HPDE6-E6E7 (cell line): Measurements from ENCODE around the gene ACTR6.
"Not testable (repeated sequence)": the region's sequence is repeated elsewhere in the genome, so short reads cannot be mapped to it uniquely, and the experiment has no call there.

Source experiments
- DNase-seq: peaks from one replicate; pipeline ENCODE4 v3.0.0; 2011; ENCODE audit warnings: missing footprints; ENCODE audit errors: extremely low spot score

ACTR6 gene

DNA sequence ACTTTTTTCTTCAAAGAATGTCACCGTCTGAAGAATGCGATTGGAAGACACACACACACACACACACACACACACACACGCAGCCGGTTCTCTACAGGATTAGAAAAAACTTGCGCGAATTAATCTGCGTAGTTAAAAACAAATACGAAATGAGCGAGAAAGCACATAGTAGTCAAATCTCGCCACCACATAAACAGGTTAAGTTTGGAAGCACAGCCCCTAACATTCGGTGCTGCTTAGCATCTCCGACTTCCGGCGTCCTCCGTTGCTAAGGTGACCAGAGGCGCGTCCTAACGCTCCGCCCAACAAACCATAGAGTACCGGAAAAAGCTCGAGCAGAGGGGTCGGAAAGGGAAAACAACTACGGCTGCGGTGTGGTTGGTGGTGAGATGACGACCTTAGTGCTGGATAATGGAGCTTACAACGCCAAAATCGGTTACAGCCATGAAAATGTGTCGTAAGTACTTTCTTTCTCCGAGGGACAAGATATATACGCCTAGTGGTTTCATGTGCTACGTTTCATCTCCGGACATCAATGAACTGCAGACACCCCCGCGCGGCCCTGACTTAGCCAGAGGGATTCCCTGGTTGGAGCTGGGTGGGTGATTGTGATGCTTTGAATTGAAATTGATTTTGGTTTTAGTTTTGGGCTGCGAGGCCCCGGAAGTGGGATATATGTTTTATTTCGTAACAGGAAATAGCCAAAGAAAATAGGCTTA is at the start of gene ACTR6:
TSS of gene ACTR6 (plus strand) at position 353 of the 719 bp plus-strand sequence. CDS start at position 390, 37 bp downstream.
- peak; percentile 86 for DNase-seq

DNA sequence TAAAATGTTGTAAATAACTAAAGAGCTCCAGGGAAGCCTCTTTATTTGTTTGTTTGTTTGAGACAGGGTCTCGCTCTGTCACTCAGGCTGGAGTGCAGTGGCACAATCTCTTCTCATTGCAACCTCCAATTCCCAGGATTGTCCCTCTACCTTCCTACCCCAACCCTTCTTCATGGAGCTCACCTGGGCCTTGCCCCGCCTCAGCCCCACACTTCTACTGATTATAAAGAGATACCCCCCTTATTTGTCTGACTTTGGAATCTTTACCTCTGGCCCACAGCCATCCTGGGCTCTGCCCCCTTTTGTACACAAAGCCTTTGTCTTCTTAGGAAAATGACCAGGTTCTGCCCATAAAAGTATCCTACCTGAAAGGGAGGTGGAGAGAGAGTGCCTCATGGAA is 48.8 kb upstream of the ACTR6 start:
- no peak for DNase-seq

DNA sequence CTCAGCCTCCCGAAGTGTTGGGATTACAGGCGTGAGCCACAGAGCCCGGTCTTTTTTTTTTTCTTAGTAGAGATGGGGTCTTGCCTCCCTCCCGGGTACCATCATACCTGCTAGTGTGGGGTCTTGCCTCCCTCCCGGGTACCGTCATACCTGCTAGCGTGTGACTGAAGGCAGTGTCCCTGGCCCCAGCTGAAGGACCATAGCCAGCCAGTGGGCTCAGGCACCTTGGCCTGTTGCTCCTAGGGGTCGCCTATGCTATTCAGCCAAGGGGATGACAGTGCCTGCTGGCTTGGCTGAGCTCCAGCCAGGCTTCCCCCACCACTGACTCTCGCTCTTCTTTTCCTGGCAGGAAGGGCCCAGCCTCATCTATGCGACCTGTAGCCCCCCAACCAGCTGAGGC is 47.5 kb upstream of the ACTR6 start:
- DNase-seq: no peak

DNA sequence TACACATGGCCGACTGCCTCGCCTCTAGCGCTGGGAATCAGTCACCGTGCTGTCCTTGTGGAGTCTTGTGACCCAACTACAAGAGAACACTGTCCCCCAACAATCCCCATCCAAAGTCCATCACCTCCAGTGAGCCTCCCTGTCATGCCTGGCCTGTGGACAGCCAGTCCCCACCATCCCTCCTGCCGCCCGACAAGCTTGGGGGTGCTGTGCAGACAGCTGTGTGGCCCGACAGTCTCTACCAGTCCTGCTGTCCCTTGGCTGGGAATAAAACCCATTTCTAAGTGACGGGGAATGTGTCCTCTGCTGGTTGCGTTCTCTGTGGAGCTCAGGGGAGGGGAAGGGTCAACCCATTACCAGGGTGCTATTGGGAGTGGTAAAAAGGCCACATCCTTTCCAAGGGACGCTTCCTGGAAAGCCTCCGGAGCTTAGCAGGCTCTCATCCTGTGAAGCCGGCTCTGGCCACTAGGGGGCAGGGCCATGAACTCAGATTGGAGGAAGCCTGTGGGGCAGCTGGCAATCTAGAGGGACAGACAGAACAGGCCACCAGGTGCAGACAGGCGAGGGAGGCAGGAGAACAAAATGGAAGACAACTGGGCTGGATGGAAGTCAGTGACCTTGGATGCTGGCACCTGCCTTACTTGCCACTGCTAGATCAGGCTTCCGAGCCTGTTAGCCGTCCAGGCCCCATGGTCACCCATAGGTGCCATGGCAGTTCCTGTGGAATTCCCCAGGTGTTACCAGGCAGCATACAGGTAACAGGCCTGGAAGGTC is 46.0 kb upstream of the ACTR6 start:
- peak; percentile 49 for DNase-seq

DNA sequence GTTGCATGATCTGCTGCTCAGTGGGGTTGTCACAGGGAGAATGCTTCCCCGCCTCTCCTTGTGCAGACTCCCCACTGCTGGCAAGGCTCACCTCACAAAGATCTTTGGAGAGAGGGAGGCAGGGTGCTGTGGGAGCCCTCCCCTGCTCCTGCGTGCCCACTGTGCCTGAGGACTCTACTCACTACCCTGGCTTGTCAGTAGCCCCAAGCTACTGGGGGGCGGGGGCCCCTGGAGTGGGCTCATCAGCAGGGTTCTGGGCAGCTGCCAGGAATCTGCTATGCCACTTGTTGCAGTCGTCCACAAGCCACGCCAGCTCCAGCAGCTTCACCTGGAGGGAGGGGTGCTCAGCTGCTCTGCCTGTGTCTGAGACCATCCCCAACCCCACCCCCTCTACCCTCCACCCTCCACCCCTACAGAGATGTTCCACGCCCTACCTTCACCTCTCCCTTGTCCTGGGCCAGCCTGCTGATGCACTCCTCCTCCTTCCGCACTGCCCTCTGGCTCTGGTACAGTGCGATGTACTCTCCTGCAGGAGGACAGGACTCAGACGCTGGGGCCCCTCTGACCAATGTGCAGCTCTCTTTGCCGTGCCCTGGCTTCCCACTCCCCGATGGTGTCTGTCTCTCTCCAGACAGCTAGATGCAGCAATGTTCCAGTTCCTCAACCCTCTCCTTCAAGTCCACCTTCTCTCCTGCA is 43.7 kb upstream of the ACTR6 start:
- no peak for DNase-seq

DNA sequence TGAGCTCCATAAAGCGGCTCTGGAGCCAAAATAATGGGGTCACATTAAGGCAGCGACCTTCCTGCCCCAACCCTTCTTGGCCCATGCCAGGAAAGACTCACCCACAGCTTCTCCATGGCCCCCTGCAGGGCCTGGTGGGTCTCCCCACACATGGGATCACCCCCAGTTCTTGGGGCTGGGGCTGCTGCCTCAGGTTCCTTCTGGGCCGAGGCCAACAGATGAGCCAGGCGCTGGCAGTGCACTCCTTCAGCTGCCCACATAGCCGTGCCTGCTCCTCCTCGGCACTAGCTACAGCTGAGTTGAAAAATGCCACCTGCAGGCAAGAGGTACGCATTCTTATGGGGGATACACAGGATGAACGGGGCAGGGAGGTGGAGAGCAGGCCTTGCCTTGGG is 43.2 kb upstream of the ACTR6 start:
- DNase-seq: no peak

DNA sequence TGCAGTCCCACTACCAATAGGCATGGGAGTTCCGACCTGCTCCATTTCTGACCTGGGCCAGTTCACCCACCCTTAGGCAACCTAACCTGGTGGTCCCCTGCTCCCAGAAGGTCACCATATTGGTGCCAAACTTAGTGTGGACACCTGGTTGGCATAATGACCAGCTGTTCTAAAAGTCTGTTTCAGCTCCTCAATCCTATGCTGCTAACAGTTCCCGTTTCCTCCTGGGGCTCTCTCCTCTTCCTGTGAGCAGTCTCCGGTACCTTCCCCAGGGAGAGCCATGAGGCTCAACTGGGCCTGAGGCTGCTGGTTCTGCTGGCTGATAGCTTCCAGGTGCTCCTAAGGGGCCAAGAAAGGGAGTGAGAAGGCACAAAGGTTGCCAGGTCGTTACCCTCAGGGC is 42.1 kb upstream of the ACTR6 start:
- DNase-seq: no peak

DNA sequence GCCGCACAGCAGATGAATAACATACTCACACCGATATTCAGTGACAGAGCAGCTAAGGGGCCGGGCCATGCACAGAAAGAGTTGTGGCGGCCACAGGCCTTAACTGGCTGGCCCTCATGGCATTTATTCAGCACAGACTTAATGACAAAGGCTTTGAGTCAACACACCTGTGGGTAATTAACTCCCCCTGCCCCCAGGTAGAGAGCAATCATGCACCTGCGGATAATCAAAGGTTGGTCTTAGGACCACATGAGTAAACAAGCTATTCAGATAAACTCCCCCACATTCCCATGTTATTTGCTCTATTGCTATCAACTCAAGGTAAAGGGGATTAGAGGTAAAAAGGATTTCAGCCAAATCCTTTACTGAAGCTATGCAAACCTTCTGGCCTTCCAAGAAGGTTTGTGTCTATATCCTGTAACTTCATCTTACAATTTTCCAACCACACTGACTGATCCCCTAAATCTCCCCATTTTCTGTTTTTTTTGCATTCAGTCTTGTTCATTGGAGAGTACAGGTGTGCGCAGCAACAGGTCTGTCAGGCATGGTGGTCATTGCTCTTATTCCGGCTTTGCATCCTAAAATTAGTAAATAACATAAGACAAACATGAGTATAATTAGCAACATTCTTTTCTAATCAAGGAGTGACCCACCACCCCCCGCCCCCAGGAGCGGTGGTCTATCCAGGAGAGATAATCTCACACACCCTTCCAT is 41.1 kb upstream of the ACTR6 start:
- no peak for DNase-seq

DNA sequence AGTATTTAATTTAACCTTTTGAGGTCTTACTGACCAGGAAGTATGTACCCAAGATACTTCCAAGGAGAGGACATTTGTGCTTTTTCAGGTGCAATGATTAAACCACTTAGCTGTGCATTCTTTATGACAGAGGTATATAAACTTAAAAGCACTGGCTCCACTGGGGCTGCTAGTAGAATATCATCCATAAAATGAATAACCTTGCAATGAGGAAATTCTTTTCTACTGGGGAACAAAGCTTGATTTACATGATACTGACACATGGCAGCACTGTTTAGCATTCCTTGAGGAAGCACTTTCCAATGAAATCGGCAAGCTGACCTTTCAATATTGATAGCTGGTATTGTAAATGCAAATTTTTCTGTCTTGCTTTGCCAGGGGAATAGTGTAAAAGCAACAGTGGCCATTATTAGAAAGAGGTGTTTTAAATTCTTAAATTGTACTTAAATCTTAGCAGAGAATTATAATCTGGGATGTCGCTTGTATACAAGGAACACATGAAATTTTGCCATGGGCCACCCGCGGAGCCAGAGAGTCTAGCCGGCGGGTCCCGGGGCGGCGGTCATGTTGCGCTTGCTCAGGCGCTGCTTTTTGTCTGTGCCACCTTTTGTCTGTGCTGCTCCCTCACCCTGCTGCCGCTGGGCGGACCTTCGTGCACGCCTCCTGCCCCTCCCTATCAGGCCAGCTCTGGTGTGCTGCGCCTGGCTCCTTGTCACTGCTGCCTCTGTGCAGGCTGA is 37.0 kb upstream of the ACTR6 start:
- peak; percentile 86 for DNase-seq

- DNase-seq: no peak
Observed at GRCh38 chr12:100164153-100164704, 36.4 kb upstream of the ACTR6 start.

GRCh38 chr12:100165356-100165755 is 35.3 kb upstream of the ACTR6 start:
- no peak for DNase-seq

GRCh38 chr12:100166232-100166631 is 34.4 kb upstream of the ACTR6 start:
- no peak for DNase-seq

DNA sequence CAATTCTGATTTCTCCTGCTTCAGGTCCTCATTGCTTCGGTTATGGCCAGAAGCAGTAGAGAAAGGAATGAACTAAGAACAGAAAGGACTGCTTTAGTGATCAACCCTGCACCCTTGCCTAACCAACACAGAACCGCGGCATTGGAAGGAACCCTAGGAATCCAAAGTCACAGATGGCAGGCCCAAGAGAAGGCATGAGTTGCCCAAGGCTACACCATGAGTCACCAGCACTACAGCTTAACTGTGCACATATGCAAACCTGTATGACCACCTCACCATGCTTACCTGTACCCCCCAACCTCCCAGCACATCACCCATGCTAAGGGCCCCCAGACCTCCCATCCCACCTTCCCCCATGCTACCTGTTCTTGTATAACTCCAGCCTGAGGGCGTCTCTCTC is 32.1 kb upstream of the ACTR6 start:
- no peak for DNase-seq

DNA sequence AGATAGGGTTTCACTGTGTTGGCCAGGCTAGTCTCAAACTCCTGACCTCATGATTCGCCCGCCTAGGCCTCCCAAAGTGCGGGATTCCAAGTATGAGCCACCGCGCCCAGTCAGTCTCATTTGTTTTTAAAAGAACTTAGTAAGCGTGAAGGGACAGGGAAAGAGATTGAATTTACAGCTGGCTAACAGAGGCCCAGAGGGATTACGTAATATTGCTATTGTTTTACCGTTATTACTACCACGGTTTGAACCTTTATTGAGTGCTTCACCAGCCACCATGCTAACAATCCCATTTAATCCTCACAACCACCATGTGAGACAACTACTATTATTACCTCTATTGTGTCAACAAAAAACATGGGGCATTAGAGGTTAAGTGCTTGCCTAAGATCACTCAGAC is 31.3 kb upstream of the ACTR6 start:
- DNase-seq: no peak

DNA sequence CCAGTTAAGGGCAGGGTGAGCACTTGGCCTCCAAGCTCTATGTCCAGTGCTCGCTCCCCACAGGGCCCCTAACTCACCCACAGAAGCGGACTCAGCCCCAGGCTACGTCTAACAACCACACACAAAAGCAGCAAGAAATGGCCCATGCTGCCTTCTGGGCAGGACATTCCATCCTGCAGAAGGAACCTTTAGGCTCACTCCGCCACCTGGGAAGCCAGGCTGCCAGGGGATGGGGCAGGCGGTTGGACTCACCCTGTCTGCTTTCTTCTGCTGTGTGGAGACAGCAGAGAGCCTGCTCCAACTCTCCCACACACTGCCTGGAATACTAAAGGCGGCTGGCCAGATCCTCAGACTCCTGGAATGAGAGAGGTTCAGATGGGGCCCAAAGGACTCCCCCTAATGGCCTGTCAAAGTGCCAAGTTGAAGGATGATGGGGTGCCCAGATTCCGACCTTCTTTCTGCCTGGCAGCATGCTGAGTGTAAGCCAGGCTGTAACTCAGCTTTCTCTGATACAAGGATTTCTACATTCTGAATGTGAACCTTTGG is 30.2 kb upstream of the ACTR6 start:
- no peak for DNase-seq

DNA sequence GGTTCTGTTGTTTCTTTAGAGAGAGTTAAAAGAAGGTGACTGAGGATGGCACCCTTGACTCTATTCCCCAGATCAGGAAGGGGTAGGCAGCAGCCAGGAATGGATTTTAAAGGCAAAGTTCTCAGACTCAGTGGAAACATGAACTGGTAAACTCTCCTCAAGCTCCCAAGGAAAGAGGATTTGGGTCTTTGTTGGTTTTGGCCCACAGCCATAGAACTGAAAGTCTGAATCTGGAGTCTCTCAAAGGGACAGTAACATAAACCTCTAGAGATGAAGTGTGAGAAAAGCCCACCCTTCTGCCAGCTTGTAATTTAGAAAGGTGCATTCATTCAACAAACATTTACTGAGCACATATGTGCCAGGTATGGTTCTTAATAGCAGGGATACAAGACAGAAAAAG is 29.4 kb upstream of the ACTR6 start:
- DNase-seq: no peak

DNA sequence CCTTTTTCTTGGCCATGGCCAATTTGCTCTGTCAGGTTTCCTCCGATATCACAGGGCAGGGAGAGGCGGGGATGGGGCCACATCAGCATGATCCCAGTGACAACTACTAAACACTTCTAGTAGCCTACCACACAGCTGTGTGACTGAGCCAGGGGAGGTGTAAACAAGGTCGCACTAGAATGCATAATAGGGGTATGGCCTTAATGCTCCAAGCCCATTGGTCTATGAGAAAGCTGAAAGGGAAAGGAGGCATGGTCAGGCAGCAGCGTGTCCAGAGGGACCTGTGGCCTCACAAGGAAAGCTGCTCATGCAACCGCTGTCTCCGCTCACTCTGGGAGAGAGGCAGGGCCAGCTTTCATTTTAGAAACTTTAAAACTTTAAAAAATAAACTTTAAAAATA is 27.5 kb upstream of the ACTR6 start:
- DNase-seq: no peak

DNA sequence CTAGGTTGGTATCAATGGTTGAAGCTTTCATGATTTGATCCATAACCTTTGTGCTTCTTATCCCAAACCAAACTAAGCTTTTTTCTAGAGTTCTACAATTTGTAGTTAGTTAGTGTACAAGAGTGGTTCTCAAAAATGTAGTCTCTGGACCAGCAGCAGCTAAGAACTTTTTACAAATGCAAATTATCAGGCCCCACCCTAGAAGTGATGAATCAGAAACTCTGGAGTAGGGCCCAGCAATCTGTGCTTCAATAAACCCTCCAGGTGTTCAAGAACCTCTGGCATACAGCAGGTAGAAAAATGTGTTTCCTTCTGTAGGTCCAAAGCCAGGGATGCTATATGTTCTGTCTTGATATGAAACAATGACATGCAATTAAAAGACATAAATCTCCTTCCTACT is 26.1 kb upstream of the ACTR6 start:
- no peak for DNase-seq

DNA sequence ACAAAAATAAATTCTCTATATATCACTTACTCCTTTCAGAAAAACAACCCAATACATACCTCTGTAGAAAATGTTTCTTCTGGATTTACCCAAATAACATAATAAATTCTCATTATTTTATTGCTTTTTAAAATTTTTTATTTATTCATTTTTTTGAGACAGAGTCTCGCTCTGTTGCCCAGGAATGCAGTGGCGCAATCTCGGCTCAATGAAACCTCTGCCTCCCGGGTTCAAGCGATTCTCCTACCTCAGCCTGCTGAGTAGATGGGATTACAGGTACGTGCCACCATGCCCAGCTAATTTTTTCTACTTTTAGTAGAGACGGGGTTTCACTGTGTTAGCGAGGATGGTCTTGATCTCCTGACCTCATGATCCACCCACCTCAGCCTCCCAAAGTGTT is 24.1 kb upstream of the ACTR6 start:
- DNase-seq: not testable (repeated sequence)

- no peak for DNase-seq
Observed at GRCh38 chr12:100179252-100179651, 21.4 kb upstream of the ACTR6 start.
